ENCODE data around the gene ZBED4.

ZBED4 gene

GRCh38 chr22:49926916-49927315 is 73.3 kb downstream of the ZBED4 start:
- DNase-seq, result no peak

- DNase-seq, result no peak
Observed at GRCh38 chr22:49927483-49928184, 74.0 kb downstream of the ZBED4 start.

- no peak for DNase-seq
Observed at GRCh38 chr22:49928185-49928495, 74.5 kb downstream of the ZBED4 start.

- DNase-seq, result no peak
Observed at GRCh38 chr22:49928555-49929210, 75.0 kb downstream of the ZBED4 start.

- peak; percentile 84 for DNase-seq
Observed at GRCh38 chr22:49929211-49929979, 75.8 kb downstream of the ZBED4 start.

GRCh38 chr22:49929994-49930575 is 76.4 kb downstream of the ZBED4 start:
- no peak for DNase-seq

- DNase-seq, result peak; percentile 50
Observed at GRCh38 chr22:49930596-49931412, 77.2 kb downstream of the ZBED4 start.

GRCh38 chr22:49933236-49934159 is 79.9 kb downstream of the ZBED4 start:
- no peak for DNase-seq

GRCh38 chr22:49934160-49934890 is 80.7 kb downstream of the ZBED4 start:
- DNase-seq, result peak; percentile 52

GRCh38 chr22:49934891-49935557 is 81.4 kb downstream of the ZBED4 start:
- DNase-seq, result peak; percentile 88

GRCh38 chr22:49935561-49935960 is 81.9 kb downstream of the ZBED4 start:
- peak; percentile 39 for DNase-seq

- peak; percentile 93 for DNase-seq
Observed at GRCh38 chr22:49936018-49936972, 82.7 kb downstream of the ZBED4 start.

- no peak for DNase-seq
Observed at GRCh38 chr22:49936973-49937757, 83.5 kb downstream of the ZBED4 start.

GRCh38 chr22:49937758-49938564 is 84.3 kb downstream of the ZBED4 start:
- DNase-seq, result no peak

GRCh38 chr22:49938565-49939136 is 85.0 kb downstream of the ZBED4 start:
- no peak for DNase-seq

Data from activated T-cell treated with anti-CD3 and anti-CD28 coated beads, Interleukin-2, amount 50 U/mL, for 1 hour (primary cell).